Aorta (tissue), 5 donors: ENCODE data around the gene ZNF492. TPM values are rescaled to one million over a fixed set of nuclear protein-coding genes. Genes with fewer than 3 reads are reported as not detected.
"Not testable (repeated sequence)": the region's sequence is repeated elsewhere in the genome, so short reads cannot be mapped to it uniquely, and the experiment has no call there.

Experiments
- ATAC-seq: fragments of 200-7000 bp; cut with Tn5 transposase; one replicate; pipeline ENCODE4 v1.9.1; 2022; ENCODE audit warnings: moderate library complexity; ENCODE audit not compliant: low FRiP score
- DNase-seq, 2 donors: peaks; one replicate each; pipeline ENCODE4 v3.0.0-alpha.2; 2020
- H3K27ac ChIP-seq, 2 donors: one replicate each; pipeline ENCODE4 v1.5.1; 2013; ENCODE audit warnings: low read length in 2 of 2, mild to moderate bottlenecking in 2 of 2, moderate library complexity in 2 of 2, control low read depth in 1 of 2, inconsistent platforms in 1 of 2, low read depth in 1 of 2
- H3K27me3 ChIP-seq, 2 donors: one replicate each; pipeline ENCODE4 v1.6.1; 2013; ENCODE audit warnings: control low read depth in 1 of 2, low read length in 1 of 2, mild to moderate bottlenecking in 1 of 2, moderate library complexity in 1 of 2; ENCODE audit not compliant: insufficient read depth in 2 of 2, control insufficient read depth in 1 of 2
- H3K36me3 ChIP-seq, 2 donors: one replicate each; pipeline ENCODE4 v1.6.1; 2013; ENCODE audit warnings: control low read depth in 1 of 2, low read length in 1 of 2, mild to moderate bottlenecking in 1 of 2; ENCODE audit not compliant: insufficient read depth in 2 of 2, control insufficient read depth in 1 of 2
- H3K4me1 ChIP-seq, 2 donors: one replicate each; pipeline ENCODE4 v1.6.1; 2013; ENCODE audit warnings: low read length in 2 of 2, control low read depth in 1 of 2, mild to moderate bottlenecking in 1 of 2, moderate library complexity in 1 of 2; ENCODE audit not compliant: insufficient read depth in 2 of 2, control insufficient read depth in 1 of 2
- H3K4me3 ChIP-seq, 2 donors: one replicate each; pipeline ENCODE4 v1.5.1; 2013; ENCODE audit warnings: low read length in 2 of 2, control low read depth in 1 of 2, mild to moderate bottlenecking in 1 of 2
- H3K9me3 ChIP-seq: one replicate; pipeline ENCODE4 v1.6.1; 2013; ENCODE audit warnings: mild to moderate bottlenecking, low read length; ENCODE audit not compliant: control insufficient read depth
- WGBS, 2 donors: extraction: QIAGEN DNeasy Blood & Tissue Kit; methylation state at CpG; one replicate each; pipeline ENCODE4 v1.1.7; 2013; 5-methylcytosine and 5-hydroxymethylcytosine counted together
- intact Hi-C, 2 donors: fragments of 100-400 bp; cut with DNase I; formaldehyde crosslinking; loops; one replicate each; pipeline versions ENCODE4 v1.14.2 to v1.15.0; 2022
- long read RNA-seq, 2 donors: library from polyadenylated mRNA; unstranded; transcript quantifications; one replicate each; pipeline ENCODE4 v2.0.0, GENCODE V29; 2020 to 2021
- polyA plus RNA-seq, 2 donors: library from polyadenylated mRNA; stranded (reverse); fragments of 200-250 nt; gene quantifications; one replicate each; pipeline ENCODE4 v1.2.3, GENCODE V29; 2013
- total RNA-seq, 2 donors: library from RNA; stranded (reverse); fragmentation: NEBNext Ultra II Directional; extraction: Animal tissue kit (Norgen Biotek cat#: 25700); gene quantifications; one replicate each; pipeline ENCODE4 v1.2.1, GENCODE V29; 2021
- donor health status: healthy with polysubstance abuse.
- donor health status: Bipolar disorder and iron deficiency.
- donor health status: DM: no; HTN: no; CAD: no.
- donor health status: DM: no; HTN: no; CAD: no.
- donor health status: DM: yes; HTN: yes; CAD: no.

The ZNF492 gene
- total RNA-seq (under 1 TPM; 0.36 to 0.51 TPM), polyA plus RNA-seq (not detected)
- long read RNA-seq, donor 1 = 0 reads
- long read RNA-seq, donor 2, full-length matches to known transcripts = 1 of 1 reads
- long read RNA-seq, donor 2, partial matches to known transcripts = 0 of 1 reads
- long read RNA-seq, donor 2, other reads (novel, unspliced or antisense) = 0 of 1 reads

GRCh38 chr19:22633706-22634449 is at the start of gene ZNF492:
Gene ZNF492 (plus strand): TSS chr19:22634324. CDS start chr19:22653400, 19,076 bp downstream.
- ATAC-seq (peak; percentile 95), DNase-seq (peak; percentile 94)
- H3K4me3 ChIP-seq = peak within 1 kb of the TSS; percentile 60 to 62
- 20 to 27% methylated on average over 36 of the region's 36 CpGs for WGBS, 2 donors
- H3K27ac ChIP-seq, intact Hi-C loops, H3K4me1 ChIP-seq, H3K36me3 ChIP-seq, H3K27me3 ChIP-seq, H3K9me3 ChIP-seq: not testable (repeated sequence)

GRCh38 chr19:22595422-22595821 is 38.7 kb upstream of the ZNF492 start:
- Histone ChIP-seq H3K4me3 (no peak overlapping the region), H3K36me3 (no peaks in the 10 kb centered on the region), H3K9me3 (no peaks in the 10 kb centered on the region), H3K27me3 (no peaks in the 10 kb centered on the region), H3K4me1 (no peaks in the 10 kb centered on the region), H3K27ac (no peak overlapping the region)
- 44 to 51% methylated on average over 9 to 11 of the region's 11 CpGs for WGBS, 2 donors
- DNase-seq (no peak), ATAC-seq (no peak)
- intact Hi-C loops = no loop called here

DNA sequence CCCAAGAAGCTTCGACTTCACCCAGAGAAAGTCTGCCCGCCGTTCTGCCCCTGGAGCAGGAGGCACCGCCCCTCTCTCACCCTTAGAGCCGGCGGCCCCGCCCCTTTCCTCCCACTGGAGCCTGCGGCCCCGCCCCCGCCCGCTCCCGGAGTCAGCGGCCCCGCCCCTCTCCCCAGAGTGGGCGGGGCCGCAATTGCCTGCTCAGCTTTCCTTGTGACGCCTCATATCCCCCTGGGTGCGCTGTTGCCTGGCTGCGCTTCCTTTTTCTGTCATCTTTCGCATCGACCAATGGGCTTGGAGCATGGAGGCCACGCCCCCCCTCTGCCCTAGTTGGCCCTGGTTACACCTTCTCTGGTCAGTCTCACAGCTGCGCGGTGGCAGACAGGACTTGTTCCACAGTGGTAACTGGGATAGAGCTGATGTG is 38.2 kb upstream of the ZNF492 start:
- H3K36me3 ChIP-seq = no peaks in the 10 kb centered on the region
- intact Hi-C loops = no loop called here
- H3K4me1 ChIP-seq = no peaks in the 10 kb centered on the region
- DNase-seq (peak; percentile 83 to 85), ATAC-seq (peak; percentile 85)
- H3K4me3 ChIP-seq = no peak overlapping the region
- H3K27ac ChIP-seq = no peak overlapping the region
- WGBS, 2 donors = 7 to 11% methylated on average over 17 to 24 of the region's 24 CpGs
- H3K9me3 ChIP-seq = no peaks in the 10 kb centered on the region
- no peaks in the 10 kb centered on the region for H3K27me3 ChIP-seq

- H3K27me3 ChIP-seq = no peaks in the 10 kb centered on the region
- H3K36me3 ChIP-seq = no peaks in the 10 kb centered on the region
- no peaks in the 10 kb centered on the region for H3K9me3 ChIP-seq
- H3K27ac ChIP-seq = no peak overlapping the region
- 81 to 87% methylated on average over 18 of the region's 18 CpGs for WGBS, 2 donors
- H3K4me3 ChIP-seq = no peak overlapping the region
- DNase-seq (no peak), ATAC-seq (no peak)
- no peaks in the 10 kb centered on the region for H3K4me1 ChIP-seq
- intact Hi-C loops = no loop called here
These were observed 33.2 kb upstream of the ZNF492 start for GRCh38 chr19:22600690-22601648.

DNA sequence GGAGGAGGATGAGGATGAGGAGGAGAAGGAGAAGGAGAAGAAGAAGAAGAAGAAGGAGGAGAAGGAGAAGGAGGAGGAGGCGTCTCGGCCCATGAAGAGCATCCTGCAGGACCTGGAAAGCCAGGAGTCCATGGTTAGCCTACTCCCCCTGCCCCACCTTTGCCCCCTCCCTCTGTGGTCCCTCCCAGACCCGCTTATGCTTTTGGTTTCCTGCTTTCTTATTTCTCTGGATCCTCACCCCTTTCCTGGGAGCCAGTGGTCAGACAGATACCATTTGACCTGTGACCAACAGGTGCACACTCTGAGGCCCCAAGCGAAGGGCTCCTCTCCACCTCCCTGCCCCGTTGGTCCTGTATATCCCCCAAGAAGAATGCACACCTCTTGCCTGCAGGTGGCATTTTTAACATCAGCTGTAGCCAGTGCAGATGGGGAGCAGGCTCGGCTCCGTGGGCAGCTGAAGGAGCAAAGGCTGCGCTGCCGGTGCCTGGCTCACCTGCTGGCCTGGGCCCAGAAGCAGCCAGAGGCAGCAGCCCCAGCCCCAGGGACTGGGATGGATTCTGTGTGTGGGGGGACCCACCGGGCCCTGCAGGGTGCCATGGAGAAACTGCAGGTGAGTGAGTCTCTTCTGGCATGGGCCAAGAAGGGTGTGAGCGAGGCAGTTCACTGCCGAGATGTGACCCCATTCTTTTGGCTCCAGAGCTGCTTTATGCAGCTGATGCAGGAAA is 32.1 kb upstream of the ZNF492 start:
- no peak for DNase-seq
- intact Hi-C loops = no loop called here
- Histone ChIP-seq H3K4me1 (no peaks in the 10 kb centered on the region), H3K27me3 (no peaks in the 10 kb centered on the region), H3K27ac (no peak overlapping the region), H3K9me3 (no peaks in the 10 kb centered on the region), H3K36me3 (no peaks in the 10 kb centered on the region), H3K4me3 (no peak overlapping the region)
- WGBS, 2 donors = 80 to 84% methylated on average over 12 of the region's 12 CpGs
- no peak for ATAC-seq

GRCh38 chr19:22602631-22603272 is 31.4 kb upstream of the ZNF492 start:
- ATAC-seq (no peak), DNase-seq (no peak)
- no peaks in the 10 kb centered on the region for H3K27me3 ChIP-seq
- no peak overlapping the region for H3K4me3 ChIP-seq
- H3K27ac ChIP-seq = no peak overlapping the region
- intact Hi-C loops = no loop called here
- no peaks in the 10 kb centered on the region for H3K36me3 ChIP-seq
- no peaks in the 10 kb centered on the region for H3K9me3 ChIP-seq
- WGBS, 2 donors = 46 to 56% methylated on average over 19 of the region's 19 CpGs
- H3K4me1 ChIP-seq = no peaks in the 10 kb centered on the region

GRCh38 chr19:22603518-22604440 is 30.3 kb upstream of the ZNF492 start:
- H3K4me3 ChIP-seq = no peak overlapping the region
- ATAC-seq = no peak
- no peaks in the 10 kb centered on the region for H3K9me3 ChIP-seq
- DNase-seq = no peak
- no peaks in the 10 kb centered on the region for H3K36me3 ChIP-seq
- H3K4me1 ChIP-seq = no peaks in the 10 kb centered on the region
- no peak overlapping the region for H3K27ac ChIP-seq
- H3K27me3 ChIP-seq = no peaks in the 10 kb centered on the region
- 61 to 68% methylated on average over 12 to 14 of the region's 14 CpGs for WGBS, 2 donors
- intact Hi-C loops = no loop called here
